HG02943 (cell line): Measurements from ENCODE around the gene MYO5C.

Experiments
- ATAC-seq: cut with Tn5 transposase; IDR thresholded peaks from one replicate; pipeline ENCODE4 v1.9.1; 2021; ENCODE audit warnings: mild to moderate bottlenecking, low read depth, moderate library complexity; ENCODE audit not compliant: unreplicated experiment

The MYO5C gene, protein sequence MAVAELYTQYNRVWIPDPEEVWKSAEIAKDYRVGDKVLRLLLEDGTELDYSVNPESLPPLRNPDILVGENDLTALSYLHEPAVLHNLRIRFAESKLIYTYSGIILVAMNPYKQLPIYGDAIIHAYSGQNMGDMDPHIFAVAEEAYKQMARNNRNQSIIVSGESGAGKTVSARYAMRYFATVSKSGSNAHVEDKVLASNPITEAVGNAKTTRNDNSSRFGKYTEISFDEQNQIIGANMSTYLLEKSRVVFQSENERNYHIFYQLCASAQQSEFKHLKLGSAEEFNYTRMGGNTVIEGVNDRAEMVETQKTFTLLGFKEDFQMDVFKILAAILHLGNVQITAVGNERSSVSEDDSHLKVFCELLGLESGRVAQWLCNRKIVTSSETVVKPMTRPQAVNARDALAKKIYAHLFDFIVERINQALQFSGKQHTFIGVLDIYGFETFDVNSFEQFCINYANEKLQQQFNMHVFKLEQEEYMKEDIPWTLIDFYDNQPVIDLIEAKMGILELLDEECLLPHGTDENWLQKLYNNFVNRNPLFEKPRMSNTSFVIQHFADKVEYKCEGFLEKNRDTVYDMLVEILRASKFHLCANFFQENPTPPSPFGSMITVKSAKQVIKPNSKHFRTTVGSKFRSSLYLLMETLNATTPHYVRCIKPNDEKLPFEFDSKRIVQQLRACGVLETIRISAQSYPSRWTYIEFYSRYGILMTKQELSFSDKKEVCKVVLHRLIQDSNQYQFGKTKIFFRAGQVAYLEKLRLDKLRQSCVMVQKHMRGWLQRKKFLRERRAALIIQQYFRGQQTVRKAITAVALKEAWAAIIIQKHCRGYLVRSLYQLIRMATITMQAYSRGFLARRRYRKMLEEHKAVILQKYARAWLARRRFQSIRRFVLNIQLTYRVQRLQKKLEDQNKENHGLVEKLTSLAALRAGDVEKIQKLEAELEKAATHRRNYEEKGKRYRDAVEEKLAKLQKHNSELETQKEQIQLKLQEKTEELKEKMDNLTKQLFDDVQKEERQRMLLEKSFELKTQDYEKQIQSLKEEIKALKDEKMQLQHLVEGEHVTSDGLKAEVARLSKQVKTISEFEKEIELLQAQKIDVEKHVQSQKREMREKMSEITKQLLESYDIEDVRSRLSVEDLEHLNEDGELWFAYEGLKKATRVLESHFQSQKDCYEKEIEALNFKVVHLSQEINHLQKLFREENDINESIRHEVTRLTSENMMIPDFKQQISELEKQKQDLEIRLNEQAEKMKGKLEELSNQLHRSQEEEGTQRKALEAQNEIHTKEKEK (N-terminal part only)

DNA sequence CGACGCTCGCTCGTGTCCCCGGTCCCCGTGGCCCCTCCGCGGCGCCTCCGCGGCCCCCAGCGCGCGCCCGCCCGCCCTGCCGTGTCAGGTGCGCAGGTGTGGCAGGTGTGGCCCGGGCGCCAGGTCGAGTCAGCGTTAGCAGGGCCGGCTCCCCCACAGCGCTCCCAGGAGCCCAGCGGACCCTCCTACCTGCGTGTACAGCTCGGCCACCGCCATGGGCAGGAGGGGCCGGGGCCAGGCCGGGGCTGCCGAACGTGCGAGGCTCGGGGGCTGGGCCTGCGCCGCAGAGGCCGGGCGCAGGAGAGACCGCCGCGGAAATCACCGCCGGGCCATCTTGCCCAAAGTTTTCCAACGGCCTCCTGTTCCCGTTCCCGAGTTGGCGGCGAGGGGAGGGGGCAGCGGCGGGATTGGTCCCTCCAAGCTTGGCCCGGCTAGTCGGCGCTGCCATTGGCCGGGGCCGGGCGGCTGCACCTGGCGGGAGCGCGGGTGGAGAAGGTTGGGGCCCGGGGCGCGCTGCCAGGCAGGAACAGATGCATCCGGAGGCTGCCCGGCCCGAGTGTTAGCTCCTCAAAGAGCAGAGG is at the start of gene MYO5C:
Gene MYO5C (minus strand): TSS at position 384 of the 581 bp plus-strand sequence. CDS start 168 bp downstream, at position 216.
- ATAC-seq: no peak

DNA sequence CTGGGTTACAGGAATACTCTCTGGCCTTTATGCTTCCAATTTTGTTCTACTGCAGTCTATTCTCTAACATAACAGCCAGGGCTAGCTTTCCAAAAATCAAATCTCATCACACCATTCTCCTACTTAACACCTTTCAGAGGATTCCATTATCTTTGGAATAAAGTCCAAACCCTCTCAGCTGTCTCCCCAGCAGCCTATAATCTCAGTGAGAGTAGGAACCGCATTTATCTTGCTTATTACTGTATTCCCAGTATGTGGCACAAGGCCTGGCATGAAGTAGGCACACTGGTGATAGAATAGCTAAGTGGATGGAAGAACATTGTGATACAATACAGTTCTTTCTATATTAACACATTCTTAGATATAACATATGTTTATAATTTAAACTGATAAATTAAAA is 49.0 kb upstream of the MYO5C start:
- ATAC-seq: no peak

DNA sequence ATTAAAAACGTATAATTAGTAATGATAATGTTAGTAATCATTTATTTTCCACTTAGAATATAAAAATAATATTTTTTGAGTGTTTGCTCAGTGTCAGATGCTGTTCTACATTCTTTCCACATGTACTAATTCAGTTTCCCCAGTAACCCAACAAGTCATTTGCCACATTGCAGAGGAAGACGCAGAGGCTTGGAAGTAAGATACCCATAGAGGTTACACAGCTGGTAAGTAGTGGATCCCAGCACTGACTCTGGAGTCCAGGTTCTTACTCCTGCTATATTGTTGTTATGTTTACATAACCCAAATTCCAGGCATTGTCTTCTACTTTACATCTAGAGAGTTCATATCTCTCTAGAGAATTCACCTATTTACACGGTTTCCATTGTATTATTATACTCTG is 48.2 kb upstream of the MYO5C start:
- ATAC-seq: no peak

DNA sequence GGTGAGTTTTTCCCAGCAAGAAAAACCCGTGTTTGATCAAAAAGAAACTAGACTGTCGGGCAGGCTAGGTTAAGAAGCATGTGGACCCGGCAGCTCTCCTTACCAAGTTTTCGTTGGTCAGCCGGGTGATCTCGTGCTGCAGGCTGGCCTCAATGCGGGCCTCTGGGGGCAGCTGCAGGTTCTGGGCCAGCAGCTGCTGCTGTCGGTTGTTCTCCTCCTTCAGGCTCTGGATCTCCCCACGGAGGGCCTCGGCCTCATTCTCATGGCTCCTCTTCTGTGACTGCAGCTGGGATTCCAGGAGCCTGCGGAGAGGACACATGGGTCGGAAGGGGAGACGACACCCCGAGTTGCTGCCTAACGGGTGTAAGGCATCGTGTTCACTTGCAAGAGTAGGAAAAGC is 44.5 kb upstream of the MYO5C start:
- ATAC-seq: no peak

DNA sequence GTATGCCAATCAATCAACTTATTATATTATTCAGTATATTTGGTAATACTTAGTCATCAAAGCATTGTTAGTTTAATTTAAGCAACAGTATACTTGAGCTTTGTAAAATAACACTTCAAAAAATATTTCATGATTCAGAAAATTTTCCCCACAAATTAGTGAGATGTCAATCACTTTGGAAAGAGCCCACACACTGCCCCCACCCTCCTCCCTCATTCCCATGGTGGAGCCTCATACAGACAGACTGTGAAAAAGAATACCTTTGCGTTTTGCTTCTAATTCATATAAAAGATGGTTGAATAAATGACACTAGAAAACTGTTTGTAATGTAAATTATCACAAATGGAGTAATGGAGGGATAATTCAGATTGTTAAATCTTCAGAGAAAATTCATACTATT is 43.3 kb upstream of the MYO5C start:
- ATAC-seq: no peak

DNA sequence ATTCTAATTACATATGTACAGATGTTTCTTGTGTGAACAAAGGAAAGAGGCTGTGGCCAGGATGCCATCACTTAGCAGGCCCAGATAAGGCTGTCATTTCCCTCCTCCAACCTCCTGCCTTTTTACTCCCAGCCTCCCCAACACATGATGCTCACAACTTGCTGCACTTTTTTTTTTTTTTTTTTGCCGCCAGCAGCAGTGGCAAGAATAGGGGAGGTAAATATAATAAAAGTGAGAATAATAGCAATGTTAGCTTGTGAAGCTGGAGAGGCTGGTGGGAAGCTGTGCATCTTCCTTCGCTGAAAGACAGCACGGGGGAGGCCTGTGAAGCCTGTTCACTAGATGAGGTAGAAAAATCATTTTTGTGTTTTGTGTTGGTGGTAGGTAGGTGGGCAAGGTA is 42.5 kb upstream of the MYO5C start:
- ATAC-seq: no peak

DNA sequence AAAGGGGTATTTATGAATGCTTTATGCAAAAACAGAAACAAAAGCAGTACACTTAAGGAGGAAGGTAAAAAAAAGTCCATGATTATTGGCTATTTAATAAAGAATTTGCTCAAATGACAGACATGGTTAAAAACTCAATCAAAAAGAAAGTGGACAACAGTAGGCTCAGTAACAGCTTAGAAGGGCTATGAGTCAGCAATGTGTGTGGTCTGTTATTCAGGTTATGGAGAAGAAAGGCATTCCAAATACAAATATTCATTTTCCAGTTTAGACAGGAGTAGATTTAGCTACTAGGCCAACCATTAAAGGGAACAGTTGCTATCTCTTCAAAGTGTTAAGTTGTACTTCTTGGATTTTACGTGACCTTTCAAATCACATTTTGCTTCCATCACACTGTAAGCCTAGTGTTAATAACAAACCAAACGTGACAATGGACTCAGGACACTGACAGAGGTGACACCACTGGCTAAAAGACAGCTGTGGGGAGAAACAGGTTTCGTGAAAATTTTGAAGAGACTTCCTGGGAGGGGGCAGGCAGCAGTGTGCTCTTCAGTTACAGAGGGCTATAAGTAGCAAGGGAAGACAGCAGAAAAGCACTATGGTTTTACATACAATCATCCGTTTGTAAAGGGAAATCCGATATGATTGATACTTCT is 41.7 kb upstream of the MYO5C start:
- ATAC-seq: no peak

DNA sequence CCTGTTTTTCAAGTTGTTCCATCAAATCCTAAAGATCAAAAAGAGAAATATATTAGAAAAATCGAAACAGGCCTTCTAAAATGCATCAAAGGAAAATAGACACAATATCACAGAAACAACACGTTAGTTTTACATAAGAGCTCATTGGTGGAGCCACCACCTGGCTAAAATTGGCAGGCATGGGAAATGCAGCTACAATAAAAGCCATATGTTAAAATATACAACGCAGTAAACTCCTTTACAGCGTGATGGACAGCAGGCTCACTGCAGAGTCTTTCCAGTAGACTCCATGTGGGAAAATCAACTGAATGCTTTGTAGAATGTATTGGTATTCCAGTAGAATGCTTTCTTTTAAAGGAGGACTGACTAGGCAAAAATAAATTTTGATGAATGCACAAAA is 40.9 kb upstream of the MYO5C start:
- no peak for ATAC-seq

DNA sequence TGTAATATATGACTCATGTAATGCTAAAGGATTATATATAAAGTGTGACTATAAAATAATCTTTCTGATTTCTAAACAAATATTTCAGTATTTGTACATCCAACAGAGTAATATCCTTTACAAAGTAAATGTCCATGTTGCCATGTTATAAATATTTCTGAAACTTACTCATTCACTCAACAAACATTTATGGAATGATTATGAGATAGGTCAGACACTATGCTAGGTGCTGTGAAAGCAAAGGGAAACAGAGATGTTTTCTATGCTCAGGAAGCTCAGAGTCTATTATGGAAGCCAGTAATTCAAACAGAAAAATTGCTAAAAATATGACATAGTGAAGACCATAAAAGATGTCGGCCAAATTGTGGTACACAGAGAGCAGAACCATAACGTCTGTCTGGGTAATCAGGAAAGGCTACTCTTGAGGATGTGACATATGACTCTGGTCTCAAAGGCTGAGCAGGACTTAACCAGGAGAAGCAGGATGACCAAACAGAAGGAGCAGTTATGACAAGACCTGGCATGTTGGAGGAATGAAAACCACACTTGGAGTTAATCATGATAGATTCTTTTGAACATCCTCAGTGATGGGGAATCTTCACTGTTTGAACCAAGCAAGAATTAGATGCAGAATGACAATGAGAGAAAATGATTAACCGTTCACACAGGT is 39.0 kb upstream of the MYO5C start:
- no peak for ATAC-seq

DNA sequence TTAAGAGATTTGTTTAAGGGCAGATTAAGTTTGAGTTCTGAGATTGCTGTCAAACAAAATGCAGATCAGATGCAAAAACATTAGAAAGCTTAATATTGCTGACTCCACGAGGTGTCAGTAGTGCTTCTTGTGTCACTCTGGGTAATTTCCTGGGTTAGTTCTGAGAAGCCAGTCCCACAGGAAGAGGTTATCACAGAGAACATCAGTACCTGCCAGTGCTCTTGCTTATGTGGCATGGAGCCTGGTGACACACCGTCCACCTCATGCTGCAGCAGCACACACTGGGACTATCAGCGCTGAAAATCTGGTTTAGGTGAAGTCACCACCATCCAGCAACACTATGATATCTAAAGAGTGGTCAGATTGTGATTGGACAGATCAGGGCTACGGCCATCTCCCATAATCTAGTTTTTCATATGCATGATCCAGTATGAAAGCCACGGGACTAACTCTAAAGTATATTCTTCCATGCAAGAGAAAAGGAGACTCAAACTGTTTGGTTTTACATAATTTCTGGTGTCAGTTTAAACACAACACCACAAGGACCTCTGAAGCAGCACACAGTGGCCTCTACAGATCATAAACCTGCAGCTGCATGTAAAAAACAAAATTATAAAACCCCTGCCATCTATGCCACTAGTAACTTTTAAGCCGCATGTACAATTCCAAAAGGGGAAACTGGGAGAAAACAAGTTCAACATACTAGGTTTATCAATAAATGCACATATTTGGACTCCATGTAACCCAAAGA is 36.1 kb upstream of the MYO5C start:
- ATAC-seq: no peak

DNA sequence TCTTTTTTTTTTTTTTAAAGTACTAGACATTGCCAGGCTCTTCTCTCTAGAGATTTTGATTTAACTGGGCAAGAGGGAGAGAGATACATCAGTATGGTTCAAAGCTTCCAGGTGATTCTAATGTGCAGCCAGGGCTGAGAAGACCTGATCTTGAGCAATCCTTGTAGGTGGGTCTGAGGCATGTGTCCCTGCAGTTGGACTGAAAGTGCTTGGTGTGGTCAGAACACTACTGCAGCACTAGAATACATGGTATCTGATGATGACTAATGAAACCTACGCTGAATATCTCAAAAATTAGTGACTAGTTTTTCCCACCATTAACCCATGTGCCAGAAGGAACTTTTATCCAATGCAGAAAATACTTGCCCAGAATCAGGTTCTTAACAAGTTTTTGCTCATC is 34.4 kb upstream of the MYO5C start:
- no peak for ATAC-seq

DNA sequence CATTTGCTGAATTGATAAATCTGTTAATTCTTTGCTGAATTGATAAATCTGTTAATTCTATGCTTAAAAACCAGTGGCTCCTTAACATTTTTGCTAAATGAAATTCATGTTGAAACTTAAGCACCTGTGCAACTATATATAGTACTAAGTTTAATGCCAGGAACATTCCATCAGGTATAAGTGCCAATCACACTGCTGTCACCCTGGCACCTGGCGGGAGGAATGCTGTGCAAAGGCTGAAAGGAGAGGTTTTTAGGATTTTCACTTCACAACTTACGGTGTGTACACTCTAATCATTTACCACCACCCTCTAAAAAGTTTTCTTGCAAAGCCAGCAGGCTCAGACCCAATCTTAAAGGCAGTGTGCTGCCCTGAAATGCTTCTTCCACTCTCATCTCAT is 33.5 kb upstream of the MYO5C start:
- no peak for ATAC-seq

DNA sequence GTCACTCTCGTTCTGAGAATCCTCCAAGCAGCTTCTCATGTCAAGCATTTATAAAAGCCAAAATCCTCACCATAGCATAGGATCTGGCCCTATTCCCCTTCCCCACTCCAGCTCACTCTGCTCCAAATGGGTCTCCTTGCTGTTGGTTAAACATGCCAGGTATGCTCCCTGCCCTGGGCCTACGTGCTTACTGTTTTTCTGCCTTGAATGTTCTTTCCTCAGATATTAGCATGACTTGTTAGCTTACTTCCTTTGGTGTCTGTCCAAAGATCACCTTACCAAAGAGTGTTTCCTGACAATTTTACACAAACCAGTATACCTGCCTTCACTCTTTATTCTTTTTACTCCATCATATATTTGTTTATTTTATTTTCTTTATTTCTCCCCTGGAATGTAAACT is 33.1 kb upstream of the MYO5C start:
- no peak for ATAC-seq

DNA sequence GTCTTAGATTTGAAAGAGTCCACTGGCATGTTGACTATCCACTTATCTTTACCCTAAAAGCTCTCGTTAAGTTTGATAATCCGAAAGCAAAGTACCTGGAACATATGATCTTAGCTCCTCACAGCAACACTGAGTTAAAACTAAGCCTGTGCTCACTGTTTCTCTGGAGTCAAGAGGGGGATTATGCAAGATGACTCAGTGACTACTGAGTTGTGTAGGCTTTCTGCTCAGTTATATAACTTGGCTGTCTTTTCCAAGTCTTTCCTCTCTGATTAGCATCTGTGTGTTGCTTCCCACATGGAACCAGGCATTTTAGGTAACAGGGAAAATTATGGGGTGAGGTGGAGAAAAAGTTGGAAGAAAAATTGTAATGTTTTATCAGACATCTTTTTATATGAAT is 31.2 kb upstream of the MYO5C start:
- ATAC-seq: no peak

DNA sequence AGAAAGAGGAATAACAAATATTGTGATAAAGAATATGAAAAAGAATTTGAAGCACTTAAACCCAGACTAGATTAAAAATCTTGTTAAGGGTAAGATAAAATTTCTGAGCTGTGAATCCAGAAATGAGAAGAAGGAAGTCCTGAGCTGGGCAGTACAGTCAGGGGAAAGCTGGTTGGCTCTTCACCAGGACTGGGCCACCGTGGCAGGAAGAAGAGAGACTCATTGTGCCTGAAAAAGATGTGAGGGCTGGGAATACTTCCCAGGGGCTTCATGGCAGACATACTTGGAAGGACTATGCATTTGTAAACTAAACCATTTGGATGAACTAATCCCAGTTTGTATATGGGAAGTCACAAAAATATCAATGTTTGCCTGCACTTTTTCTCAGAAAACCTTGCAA is 28.5 kb upstream of the MYO5C start:
- no peak for ATAC-seq

DNA sequence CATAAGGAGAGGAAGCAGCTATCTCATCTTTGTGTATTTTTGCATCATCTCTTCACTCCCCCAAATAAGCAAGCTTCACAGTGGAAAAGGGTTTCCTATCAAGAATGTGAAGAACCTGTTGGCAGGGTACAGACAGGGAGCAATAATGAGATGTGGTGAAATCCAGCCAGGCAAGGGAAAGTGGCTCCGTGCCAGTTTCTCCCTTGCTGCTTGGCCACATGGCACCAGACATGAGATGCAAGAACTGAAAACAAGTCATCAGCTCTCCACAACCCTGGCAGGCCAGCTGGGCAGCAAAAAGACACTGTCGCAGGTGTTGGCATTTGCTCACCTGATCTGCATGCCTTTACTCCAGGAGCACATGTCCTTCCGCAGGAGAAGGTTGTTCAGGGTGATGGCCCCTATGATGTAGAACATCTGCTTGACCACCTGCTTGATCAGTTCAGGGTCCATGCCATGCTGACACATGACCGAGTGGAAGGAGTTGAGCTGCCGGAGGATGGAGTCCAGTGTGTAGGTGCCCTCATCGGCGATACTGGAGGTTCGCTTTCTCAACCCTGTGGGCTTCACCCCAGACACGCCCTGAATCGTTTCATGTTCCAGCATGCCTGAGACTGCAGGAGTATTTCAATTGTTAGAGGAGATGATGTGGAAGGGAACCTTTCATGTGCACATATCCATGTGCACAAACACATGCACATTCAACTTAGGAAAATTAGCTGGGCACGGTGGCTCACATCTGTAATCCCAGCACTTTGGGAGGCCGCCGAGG is 23.3 kb upstream of the MYO5C start:
- no peak for ATAC-seq

DNA sequence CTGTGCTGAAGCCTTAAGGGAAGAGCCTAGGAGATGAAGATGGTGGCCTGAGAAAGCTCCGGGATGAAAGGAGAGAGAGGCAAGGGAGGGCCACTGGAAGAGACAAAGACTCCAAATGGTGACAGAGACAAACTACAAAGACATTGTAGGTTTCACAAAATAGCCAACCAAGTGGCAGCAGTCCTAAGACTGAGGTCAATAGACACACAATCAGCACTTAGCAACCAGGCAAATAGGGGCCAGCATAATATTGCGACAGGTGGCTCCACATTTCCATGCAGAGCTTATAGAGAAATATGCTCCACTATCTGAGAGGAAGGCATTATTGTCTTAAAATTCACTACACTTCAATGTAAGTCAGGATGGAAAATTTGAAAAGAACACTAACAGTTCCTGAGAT is 22.1 kb upstream of the MYO5C start:
- no peak for ATAC-seq

DNA sequence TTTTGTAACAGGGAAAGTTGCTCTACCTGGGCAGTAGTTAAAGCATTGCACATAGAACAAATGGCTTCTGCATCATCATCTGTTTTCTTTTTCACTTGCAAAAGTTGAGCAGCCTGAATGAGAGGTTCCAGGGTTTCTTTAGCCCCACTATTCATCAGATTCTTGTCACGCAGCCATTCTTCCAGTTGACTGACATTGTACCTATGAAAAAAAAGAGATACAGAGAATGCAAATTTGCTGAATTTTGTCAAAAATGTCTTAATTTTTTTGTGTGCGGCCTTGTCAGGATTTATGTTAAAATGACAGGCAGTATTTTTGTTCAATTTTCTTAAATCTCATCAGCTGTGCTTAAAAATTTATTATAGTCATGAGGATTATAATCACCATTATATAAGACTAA is 21.4 kb upstream of the MYO5C start:
- ATAC-seq: no peak
